Rectal smooth muscle tissue (tissue), 1 donor: ENCODE data around the gene EXO1.
"Not testable (repeated sequence)": the region's sequence is repeated elsewhere in the genome, so short reads cannot be mapped to it uniquely, and the experiment has no call there.

ENCODE experiments used
- H3K27ac ChIP-seq: one replicate; pipeline ENCODE4 v1.7.0; 2013; ENCODE audit warnings: low read depth, low read length, inconsistent platforms
- H3K27me3 ChIP-seq: one replicate; pipeline ENCODE4 v1.7.0; 2013; ENCODE audit warnings: low read length; ENCODE audit not compliant: control insufficient read depth, insufficient read depth
- H3K36me3 ChIP-seq: one replicate; pipeline ENCODE4 v1.7.0; 2013; ENCODE audit warnings: low read length; ENCODE audit not compliant: control insufficient read depth, insufficient read depth
- H3K4me1 ChIP-seq: one replicate; pipeline ENCODE4 v1.7.0; 2013; ENCODE audit warnings: low read length; ENCODE audit not compliant: control insufficient read depth, insufficient read depth
- H3K4me3 ChIP-seq: one replicate; pipeline ENCODE4 v1.7.0; 2013; ENCODE audit warnings: low read length
- H3K9ac ChIP-seq: one replicate; pipeline ENCODE4 v1.7.0; 2013; ENCODE audit warnings: low read length

EXO1 gene

GRCh38 chr1:241821363-241821762, 26.6 kb upstream of the EXO1 start:
- Histone ChIP-seq H3K36me3 (no peaks in the 10 kb centered on the region), H3K9ac (no peak overlapping the region), H3K4me3 (no peak overlapping the region), H3K4me1 (no peaks in the 10 kb centered on the region), H3K27me3 (no peaks in the 10 kb centered on the region), H3K27ac (no peak overlapping the region)

- no peak overlapping the region for H3K4me3 ChIP-seq
- no peak overlapping the region for H3K27ac ChIP-seq
- H3K9ac ChIP-seq = no peak overlapping the region
- no peaks in the 10 kb centered on the region for H3K4me1 ChIP-seq
- no peaks in the 10 kb centered on the region for H3K36me3 ChIP-seq
- no peaks in the 10 kb centered on the region for H3K27me3 ChIP-seq
Measured at GRCh38 chr1:241822846-241823245, 25.2 kb upstream of the EXO1 start.

DNA sequence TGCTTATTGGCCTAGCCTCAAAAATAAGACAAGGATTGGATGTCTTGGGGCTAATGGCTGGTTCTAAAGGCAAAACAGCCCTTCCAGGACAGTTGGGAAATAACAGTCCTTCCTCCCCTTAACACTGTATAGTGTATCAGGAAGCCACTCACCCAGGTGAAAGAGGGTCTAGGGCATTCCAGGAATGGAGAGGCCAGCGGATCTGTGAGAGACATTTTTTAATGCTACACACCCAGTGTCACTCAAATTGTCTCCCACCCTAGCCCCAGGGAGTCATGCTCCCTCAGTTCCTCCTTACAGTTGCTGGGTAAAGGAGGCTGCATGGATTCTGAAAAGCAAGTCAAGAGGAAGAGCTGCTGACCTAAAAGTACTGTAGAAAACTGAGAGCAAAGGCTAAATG, 24.1 kb upstream of the EXO1 start:
- Histone ChIP-seq H3K36me3 (no peaks in the 10 kb centered on the region), H3K27me3 (no peaks in the 10 kb centered on the region), H3K27ac (no peak overlapping the region), H3K4me1 (no peaks in the 10 kb centered on the region), H3K9ac (no peak overlapping the region), H3K4me3 (no peak overlapping the region)

DNA sequence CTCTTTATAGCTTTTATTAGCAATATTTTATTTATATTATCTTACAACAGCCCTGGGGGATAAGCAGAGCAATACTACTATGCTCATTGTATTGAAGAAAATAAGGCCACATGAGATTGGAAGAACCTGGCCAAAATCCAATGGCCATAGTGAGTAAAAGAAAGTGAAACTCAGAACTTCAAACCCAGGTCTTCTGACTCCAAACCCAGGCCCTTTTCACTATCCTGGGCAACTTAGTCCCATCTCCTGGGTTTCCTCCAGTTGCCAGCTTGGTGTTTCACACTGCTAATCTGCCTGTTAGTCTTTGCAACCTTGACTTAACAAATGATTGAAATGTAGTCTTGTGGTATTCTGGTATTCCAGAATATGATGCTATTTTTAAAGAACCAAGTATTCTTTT, 22.4 kb upstream of the EXO1 start:
- Histone ChIP-seq H3K27ac (no peak overlapping the region), H3K36me3 (no peaks in the 10 kb centered on the region), H3K4me1 (no peaks in the 10 kb centered on the region), H3K9ac (no peak overlapping the region), H3K4me3 (no peak overlapping the region), H3K27me3 (no peaks in the 10 kb centered on the region)

GRCh38 chr1:241826613-241827012, 21.4 kb upstream of the EXO1 start:
- not testable (repeated sequence) for H3K4me1 ChIP-seq, H3K36me3 ChIP-seq, H3K27ac ChIP-seq, H3K4me3 ChIP-seq, H3K9ac ChIP-seq, H3K27me3 ChIP-seq

DNA sequence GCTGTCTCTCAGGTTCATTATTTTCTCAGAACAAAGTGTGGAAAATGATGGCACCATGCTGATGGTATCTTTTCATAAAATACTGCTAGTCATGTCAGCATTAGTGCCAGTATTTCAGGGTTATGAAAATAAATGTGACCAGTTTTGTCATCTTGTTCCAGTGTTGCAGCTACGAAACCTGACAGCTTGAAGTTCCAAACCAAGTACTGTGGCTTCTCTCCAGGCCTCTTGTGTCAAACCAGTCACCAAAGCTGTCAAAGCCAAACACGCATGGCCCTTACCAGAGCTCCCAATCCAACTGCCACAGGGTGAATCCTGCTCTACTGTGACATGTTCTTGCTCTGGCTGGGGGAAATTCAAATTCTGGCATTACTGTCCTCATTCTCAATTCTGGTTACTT, 20.7 kb upstream of the EXO1 start:
- no peak overlapping the region for H3K27ac ChIP-seq
- no peaks in the 10 kb centered on the region for H3K4me1 ChIP-seq
- H3K9ac ChIP-seq = no peak overlapping the region
- H3K36me3 ChIP-seq = no peaks in the 10 kb centered on the region
- H3K27me3 ChIP-seq = no peaks in the 10 kb centered on the region
- no peak overlapping the region for H3K4me3 ChIP-seq

- H3K27me3 ChIP-seq = no peaks in the 10 kb centered on the region
Measured at GRCh38 chr1:241828463-241829021, 19.5 kb upstream of the EXO1 start.

GRCh38 chr1:241829468-241829867, 18.5 kb upstream of the EXO1 start:
- Histone ChIP-seq H3K4me3 (no peak overlapping the region), H3K4me1 (no peaks in the 10 kb centered on the region), H3K27ac (no peak overlapping the region), H3K36me3 (no peaks in the 10 kb centered on the region), H3K27me3 (no peaks in the 10 kb centered on the region), H3K9ac (no peak overlapping the region)

More at GRCh38 chr1:241828463-241829021, 19.5 kb upstream of the EXO1 start:
- H3K4me3 ChIP-seq = no peak overlapping the region
- no peak overlapping the region for H3K27ac ChIP-seq
- no peaks in the 10 kb centered on the region for H3K36me3 ChIP-seq
- no peaks in the 10 kb centered on the region for H3K4me1 ChIP-seq
- H3K9ac ChIP-seq = no peak overlapping the region

- Histone ChIP-seq H3K9ac (no peak overlapping the region), H3K36me3 (no peaks in the 10 kb centered on the region), H3K4me1 (no peaks in the 10 kb centered on the region), H3K4me3 (no peak overlapping the region), H3K27me3 (no peaks in the 10 kb centered on the region), H3K27ac (no peak overlapping the region)
Measured at GRCh38 chr1:241834733-241835377, 13.1 kb upstream of the EXO1 start.

DNA sequence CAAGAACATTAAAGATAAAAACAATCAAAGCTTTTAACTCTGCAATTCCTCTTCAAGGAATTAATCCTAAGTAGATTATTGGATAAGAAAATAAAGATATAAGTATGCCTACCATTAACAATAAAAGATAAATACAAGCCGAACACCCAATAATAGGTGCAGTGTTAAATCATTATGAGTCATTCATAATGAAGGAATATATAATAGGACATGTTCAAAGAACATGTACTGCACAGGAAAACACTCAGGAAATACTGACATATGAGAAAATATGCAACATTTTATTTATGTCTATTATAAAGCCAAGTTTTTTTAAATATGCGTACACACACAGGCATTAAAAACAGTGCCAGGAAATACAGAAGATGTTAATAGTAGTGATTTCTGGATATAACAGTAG, 11.1 kb upstream of the EXO1 start:
- H3K36me3 ChIP-seq = no peaks in the 10 kb centered on the region
- H3K9ac ChIP-seq = no peak overlapping the region
- H3K27me3 ChIP-seq = no peaks in the 10 kb centered on the region
- no peak overlapping the region for H3K4me3 ChIP-seq
- no peak overlapping the region for H3K27ac ChIP-seq
- no peaks in the 10 kb centered on the region for H3K4me1 ChIP-seq

GRCh38 chr1:241837416-241837815, 10.6 kb upstream of the EXO1 start:
- H3K4me1 ChIP-seq = no peaks in the 10 kb centered on the region
- H3K27me3 ChIP-seq = no peaks in the 10 kb centered on the region
- no peak overlapping the region for H3K9ac ChIP-seq
- H3K36me3 ChIP-seq = no peaks in the 10 kb centered on the region
- H3K4me3 ChIP-seq = no peak overlapping the region
- H3K27ac ChIP-seq = no peak overlapping the region

DNA sequence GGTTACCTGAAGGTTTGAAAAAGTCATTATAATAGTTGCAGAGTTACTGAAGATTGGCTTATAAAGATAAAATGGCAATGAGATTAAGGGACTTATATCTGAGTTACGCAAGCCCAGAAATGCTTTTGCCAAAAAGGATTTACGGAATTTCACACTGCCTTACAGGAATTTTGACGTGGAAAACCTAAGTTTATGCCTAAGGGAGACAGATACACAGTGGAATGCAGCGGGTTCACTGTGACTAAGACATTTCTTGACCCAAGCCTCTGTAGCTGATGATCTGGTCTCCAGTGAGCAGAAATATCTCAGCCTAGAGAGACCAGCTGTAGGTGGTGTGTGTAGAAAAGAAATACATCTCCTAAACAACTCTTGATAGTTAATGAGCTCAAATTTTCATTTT, 10.1 kb upstream of the EXO1 start:
- Histone ChIP-seq H3K4me1 (no peaks in the 10 kb centered on the region), H3K27me3 (no peaks in the 10 kb centered on the region), H3K9ac (no peak overlapping the region), H3K27ac (no peak overlapping the region), H3K36me3 (no peaks in the 10 kb centered on the region), H3K4me3 (no peak overlapping the region)

DNA sequence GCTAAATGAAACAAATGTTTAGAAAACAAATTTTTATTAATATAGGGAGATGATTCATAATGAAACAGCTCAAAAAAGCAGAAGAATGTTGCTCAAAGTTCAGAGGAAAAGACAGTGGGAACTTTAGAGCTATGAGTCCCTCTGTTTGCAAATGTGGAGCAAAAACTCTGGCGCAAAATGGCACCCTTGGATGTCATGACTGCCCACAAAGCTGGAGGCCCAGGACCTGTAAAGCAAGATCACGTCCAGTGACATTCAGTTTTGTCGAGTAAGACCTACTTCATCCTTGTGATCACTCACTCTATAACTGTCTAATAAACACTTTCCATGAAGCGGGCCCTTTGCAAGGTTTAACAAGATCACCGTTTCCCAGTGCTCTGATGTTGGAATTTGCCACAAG, 9.1 kb upstream of the EXO1 start:
- H3K27me3 ChIP-seq = no peaks in the 10 kb centered on the region

More for the DNA sequence above, 9.1 kb upstream of the EXO1 start:
- no peak overlapping the region for H3K27ac ChIP-seq
- H3K9ac ChIP-seq = no peak overlapping the region
- H3K36me3 ChIP-seq = no peaks in the 10 kb centered on the region
- H3K4me3 ChIP-seq = no peak overlapping the region
- H3K4me1 ChIP-seq = no peaks in the 10 kb centered on the region
